WTC11 (cell line): Measurements from ENCODE around the gene TMEM218. TPM values are rescaled to one million over a fixed set of nuclear protein-coding genes. Genes with fewer than 3 reads are reported as not detected.

Source experiments
- ATAC-seq: fragments of 200-7000 bp; cut with Tn5 transposase; 2 replicates; pipeline ENCODE4 v1.10.0; 2021; ENCODE audit warnings: mild to moderate bottlenecking, moderate library complexity
- Bru-seq: library from RNA; stranded (reverse); fragments of 400-500 nt; gene quantifications from one replicate; lab custom pipeline; 2021; lab: Mats Ljungman, UMichigan
- CTCF ChIA-PET: fragments of 300-600 bp; sonication (Branson Sonifier 250); formaldehyde crosslinking; loops from one replicate; lab custom pipeline; 2021; ENCODE audit warnings: antibody characterized with exemption; lab: Charles Lee
- POLR2A ChIA-PET: fragments of 350-600 bp; sonication (Branson Sonifier 250); formaldehyde crosslinking; loops from one replicate; lab custom pipeline; 2021; ENCODE audit warnings: antibody characterized with exemption; lab: Charles Lee
- DNase-seq: peaks from one replicate; pipeline ENCODE4 v3.0.0; 2021; ENCODE audit warnings: low spot score
- H3K27ac Mint-ChIP-seq: 2 replicates; pipeline ENCODE4 v1.8.0; 2021; ENCODE audit warnings: mixed read lengths
- H3K27me3 Mint-ChIP-seq: 2 replicates; pipeline ENCODE4 v1.8.0; 2021; ENCODE audit warnings: low read depth, mild to moderate bottlenecking, moderate library complexity, mixed read lengths
- H3K36me3 Mint-ChIP-seq: 2 replicates; pipeline ENCODE4 v1.8.0; 2021; ENCODE audit warnings: mixed read lengths
- H3K4me1 Mint-ChIP-seq: 2 replicates; pipeline ENCODE4 v1.8.0; 2022; ENCODE audit warnings: mixed read lengths
- H3K4me3 Mint-ChIP-seq: 2 replicates; pipeline ENCODE4 v1.8.0; 2021; ENCODE audit warnings: mild to moderate bottlenecking, moderate library complexity, mixed read lengths
- H3K9me3 Mint-ChIP-seq: 2 replicates; pipeline ENCODE4 v1.8.0; 2021; ENCODE audit warnings: mixed read lengths
- CDX4 ChIP-seq: fragments of 250-450 bp; sonication (Bioruptor Pico); IDR thresholded peaks from 2 replicates; pipeline ENCODE4 v1.9.0; 2021; ENCODE audit warnings: moderate library complexity, mild to moderate bottlenecking, inconsistent platforms, borderline replicate concordance
- CREB1 ChIP-seq: sonication (generic); formaldehyde crosslinking; IDR thresholded peaks from 2 replicates; pipeline ENCODE4 v1.8.0; 2023; ENCODE audit warnings: mild to moderate bottlenecking, missing genetic modification reagents
- FOXP1 ChIP-seq: sonication (generic); formaldehyde crosslinking; IDR thresholded peaks from 2 replicates; pipeline ENCODE4 v1.8.0; 2022; ENCODE audit warnings: missing genetic modification reagents, mild to moderate bottlenecking, moderate library complexity, borderline replicate concordance
- GABPB1 ChIP-seq: sonication (generic); formaldehyde crosslinking; IDR thresholded peaks from 2 replicates; pipeline ENCODE4 v1.8.1; 2023; ENCODE audit warnings: mild to moderate bottlenecking, missing genetic modification reagents
- GRHL2 ChIP-seq: fragments of 250-450 bp; sonication (Bioruptor Pico); IDR thresholded peaks from 2 replicates; pipeline ENCODE4 v1.8.0; 2022; ENCODE audit warnings: mild to moderate bottlenecking, moderate library complexity; ENCODE audit not compliant: insufficient replicate concordance, severe bottlenecking
- IRF2 ChIP-seq: sonication (generic); formaldehyde crosslinking; IDR thresholded peaks from 2 replicates; pipeline ENCODE4 v1.8.0; 2022; ENCODE audit warnings: low read depth, missing genetic modification reagents, borderline replicate concordance
- MYBL2 ChIP-seq: sonication (generic); formaldehyde crosslinking; IDR thresholded peaks from 2 replicates; pipeline ENCODE4 v1.8.1; 2023; ENCODE audit warnings: mild to moderate bottlenecking, moderate library complexity, missing genetic modification reagents
- NFE2L1 ChIP-seq: sonication (generic); formaldehyde crosslinking; IDR thresholded peaks from 2 replicates; pipeline ENCODE4 v1.8.1; 2023; ENCODE audit warnings: missing genetic modification reagents
- NFYB ChIP-seq: sonication (generic); formaldehyde crosslinking; conservative IDR thresholded peaks from 2 replicates; pipeline ENCODE4 v1.8.0; 2022; ENCODE audit warnings: low read depth, missing genetic modification reagents
- NR1H2 ChIP-seq: sonication (generic); formaldehyde crosslinking; IDR thresholded peaks from 2 replicates; pipeline ENCODE4 v1.9.0; 2021; ENCODE audit warnings: mild to moderate bottlenecking, moderate library complexity, missing genetic modification reagents
- SP1 ChIP-seq: sonication (generic); formaldehyde crosslinking; conservative IDR thresholded peaks from 2 replicates; pipeline ENCODE4 v1.8.1; 2022; ENCODE audit warnings: missing genetic modification reagents
- ZBTB43 ChIP-seq: sonication (generic); formaldehyde crosslinking; IDR thresholded peaks from 2 replicates; pipeline ENCODE4 v1.8.1; 2023; ENCODE audit warnings: mild to moderate bottlenecking, missing genetic modification reagents
- ZMAT4 ChIP-seq: fragments of 250-450 bp; sonication (Bioruptor Pico); IDR thresholded peaks from 2 replicates; pipeline ENCODE4 v1.9.0; 2021; ENCODE audit warnings: mild to moderate bottlenecking
- ZNF232 ChIP-seq: sonication (generic); formaldehyde crosslinking; IDR thresholded peaks from 2 replicates; pipeline ENCODE4 v1.8.0; 2022; ENCODE audit warnings: mild to moderate bottlenecking, missing genetic modification reagents
- ZNF532 ChIP-seq: fragments of 250-450 bp; sonication (Bioruptor Pico); IDR thresholded peaks from 2 replicates; pipeline ENCODE4 v1.9.0; 2021; ENCODE audit warnings: mild to moderate bottlenecking, borderline replicate concordance
- long read RNA-seq, 3 experiments: library from RNA in 1 of 3; library from capped mRNA in 1 of 3; library from polyadenylated mRNA in 1 of 3; unstranded in 2 of 3; stranded (forward) in 1 of 3; transcript quantifications; one replicate each; pipeline ENCODE4 v2.0.0, GENCODE V29; 2021
- total RNA-seq: library from RNA; stranded (reverse); gene quantifications from 3 replicates; pipeline ENCODE4 v1.2.3, GENCODE V29; 2021

Gene TMEM218
- 10.3 to 12.4 TPM (median 11.0 TPM) in 3 replicates for total RNA-seq
- percentile 82 among the genes with signal in this experiment for Bru-seq, nascent RNA
- long read RNA-seq, experiment 1, full-length matches to known transcripts = 4 of 22 reads
- long read RNA-seq, experiment 1, partial matches to known transcripts = 1 of 22 reads
- long read RNA-seq, experiment 1, other reads (novel, unspliced or antisense) = 17 of 22 reads
- long read RNA-seq, experiment 2, full-length matches to known transcripts = 7 of 26 reads
- long read RNA-seq, experiment 2, partial matches to known transcripts = 2 of 26 reads
- long read RNA-seq, experiment 2, other reads (novel, unspliced or antisense) = 17 of 26 reads
- long read RNA-seq, experiment 3, partial matches to known transcripts = 1 of 57 reads
- long read RNA-seq, experiment 3, other reads (novel, unspliced or antisense) = 48 of 57 reads

DNA sequence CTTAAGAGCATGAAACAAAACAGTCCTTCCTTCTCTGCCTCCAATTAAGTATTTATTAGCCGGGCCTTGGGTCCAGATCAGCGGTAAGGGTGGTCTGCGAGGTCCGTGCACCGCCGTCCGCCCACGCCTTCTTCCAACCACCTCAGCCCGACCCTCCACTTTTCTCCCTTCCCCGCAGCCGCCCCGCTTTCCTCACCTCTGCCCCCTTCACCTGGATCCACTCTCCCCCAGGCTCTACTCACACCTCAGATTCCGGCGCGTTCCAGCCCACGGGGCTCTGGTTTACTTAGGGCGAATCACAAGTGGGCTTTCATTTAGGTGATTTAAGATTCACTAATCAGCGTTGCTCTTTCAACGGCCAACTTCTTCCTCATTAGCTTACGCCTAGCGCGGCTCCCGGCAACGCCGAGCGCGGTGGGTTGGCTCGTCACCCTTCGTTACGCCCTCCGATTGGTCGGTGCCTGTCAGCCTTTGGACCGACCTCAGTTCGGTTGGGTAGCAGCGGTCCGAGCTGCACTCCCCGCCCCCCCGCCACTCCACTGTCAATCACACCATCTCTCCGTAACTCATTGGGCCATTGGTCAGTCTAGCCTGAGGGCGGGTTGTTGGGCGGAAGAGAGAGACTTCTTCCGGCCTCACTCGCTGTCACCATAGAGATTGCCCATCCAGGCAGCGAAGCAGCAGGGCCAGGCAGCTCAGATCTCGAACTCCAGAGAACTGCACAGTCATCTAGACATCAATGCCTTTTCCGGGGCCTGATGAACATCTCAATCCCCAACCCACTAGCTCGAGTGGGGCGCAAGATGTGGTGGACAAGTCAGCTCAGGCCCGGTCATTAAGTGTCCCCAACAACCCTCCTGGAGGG lies at the start of gene TMEM218:
Gene TMEM218 (minus strand): TSS at position 284 of the 865 bp plus-strand sequence. CDS start 9,385 bp downstream, outside the sequence.
- POLR2A ChIA-PET = interaction anchor here (0.6 to 1.1 kb wide), 5 partner anchors 13 to 260 kb away, joined by 3 read pairs; no protein-coding TSS in a partner anchor
- Mint-ChIP-seq H3K36me3 (peaks cover 12% of the 10 kb centered on the region), H3K4me1 (peaks cover 14% of the 10 kb centered on the region), H3K27ac (peak within 1 kb of the TSS; percentile 98), H3K27me3 (no peaks in the 10 kb centered on the region; the same call in 1 of the 2 replicates), H3K9me3 (peaks cover 23% of the 10 kb centered on the region), H3K4me3 (peak within 1 kb of the TSS; percentile 98)
- no peak for TF ChIP-seq ZNF532 (CRISPR knock-in tag)
- TF ChIP-seq NR1H2 (CRISPR knock-in tag) = no peak
- no peak for TF ChIP-seq CREB1
- TF ChIP-seq FOXP1 = peak; percentile 53; the same call in 1 of the 2 replicates
- TF ChIP-seq CDX4 (CRISPR knock-in tag) = no peak
- peak; percentile 75 for TF ChIP-seq NFE2L1 (CRISPR knock-in tag)
- TF ChIP-seq MYBL2 (CRISPR knock-in tag) = 0 out of 2 replicates have a peak, but pooled peaks have one; percentile 42
- no peak for TF ChIP-seq GRHL2
- TF ChIP-seq IRF2 (CRISPR knock-in tag) = no peak
- TF ChIP-seq NFYB (CRISPR knock-in tag) = peak; percentile 86
- peak; percentile 44; the same call in 1 of the 2 replicates for TF ChIP-seq GABPB1
- peak; percentile 71 for TF ChIP-seq SP1 (CRISPR knock-in tag)
- peak; percentile 72; the same call in 1 of the 2 replicates for TF ChIP-seq ZBTB43
- TF ChIP-seq ZNF232 (CRISPR knock-in tag) = no peak
- no peak for TF ChIP-seq ZMAT4
- CTCF ChIA-PET = interaction anchor here (0.6 to 4.3 kb wide), 20 partner anchors 13 to 478 kb away, joined by 3 to 45 read pairs (median 4); no protein-coding TSS in a partner anchor
- ATAC-seq (peak; percentile 99), DNase-seq (peak; percentile 98)
